Keratinocyte (primary cell): ENCODE results near the gene AHNAK2. TPM values are rescaled to one million over a fixed set of nuclear protein-coding genes. Genes with fewer than 3 reads are reported as not detected.
"Not testable (repeated sequence)": the region's sequence is repeated elsewhere in the genome, so short reads cannot be mapped to it uniquely, and the experiment has no call there.

ENCODE experiments used
- DNase-seq: peaks from one replicate; pipeline ENCODE4 v3.0.0-alpha.2; 2011; ENCODE audit warnings: low read depth, missing footprints, low spot score
- FAIRE-seq: peaks from 2 replicates; lab custom pipeline; 2011; peaks lifted over from hg19 to GRCh38; lab: Jason Lieb, UNC
- H2AFZ ChIP-seq: 2 replicates; pipeline ENCODE4 v1.6.0; 2012; ENCODE audit warnings: low read length, control low read depth, inconsistent platforms; ENCODE audit not compliant: control insufficient read depth
- H3K27ac ChIP-seq: 2 replicates; pipeline ENCODE4 v1.5.1; 2011; ENCODE audit warnings: low read length; ENCODE audit not compliant: control insufficient read depth, insufficient read depth
- H3K27me3 ChIP-seq: 3 replicates; pipeline ENCODE4 v1.6.0; 2011; ENCODE audit warnings: low read length; ENCODE audit not compliant: control insufficient read depth, insufficient read depth; ENCODE audit errors: extremely low read depth
- H3K36me3 ChIP-seq, 2 experiments: 2 replicates in 1 of 2; 3 replicates in 1 of 2; pipeline ENCODE4 v1.5.1; 2011; ENCODE audit warnings: low read length in 2 of 2, mild to moderate bottlenecking in 1 of 2; ENCODE audit not compliant: control insufficient read depth in 2 of 2, insufficient read depth in 2 of 2; ENCODE audit errors: extremely low read depth in 1 of 2
- H3K4me1 ChIP-seq: 3 replicates; pipeline ENCODE4 v1.5.1; 2011; ENCODE audit warnings: low read length; ENCODE audit not compliant: control insufficient read depth, insufficient read depth; ENCODE audit errors: extremely low read depth
- H3K4me2 ChIP-seq: 3 replicates; pipeline ENCODE4 v1.6.0; 2011; ENCODE audit warnings: low read depth, low read length; ENCODE audit not compliant: control insufficient read depth, insufficient read depth; ENCODE audit errors: extremely low read depth
- H3K4me3 ChIP-seq, 3 experiments: fragments of 200-600 bp in 1 of 3; sonication (generic) in 1 of 3; 2 replicates in 2 of 3; 3 replicates in 1 of 3; pipeline ENCODE4 v1.5.1; 2011 to 2016; ENCODE audit warnings: low read length in 3 of 3, mild to moderate bottlenecking in 3 of 3, control low read depth in 2 of 3, inconsistent platforms in 1 of 3, low read depth in 1 of 3, mixed read lengths in 1 of 3, mixed run types in 1 of 3, moderate library complexity in 1 of 3; ENCODE audit not compliant: control insufficient read depth in 2 of 3, insufficient read depth in 2 of 3; ENCODE audit errors: extremely low read depth in 1 of 3
- H3K79me2 ChIP-seq: 2 replicates; pipeline ENCODE4 v1.6.0; 2012; ENCODE audit warnings: low read length; ENCODE audit not compliant: control insufficient read depth, insufficient read depth
- H3K9ac ChIP-seq: 3 replicates; pipeline ENCODE4 v1.6.0; 2011; ENCODE audit warnings: low read length; ENCODE audit not compliant: control insufficient read depth, insufficient read depth; ENCODE audit errors: extremely low read depth
- H3K9me1 ChIP-seq: 3 replicates; pipeline ENCODE4 v1.6.0; 2011; ENCODE audit warnings: low read length; ENCODE audit not compliant: control insufficient read depth, insufficient read depth; ENCODE audit errors: extremely low read depth
- H3K9me3 ChIP-seq: 2 replicates; pipeline ENCODE4 v1.5.1; 2012; ENCODE audit warnings: low read depth, low read length; ENCODE audit not compliant: control insufficient read depth
- H4K20me1 ChIP-seq: 3 replicates; pipeline ENCODE4 v1.6.0; 2011; ENCODE audit warnings: low read length; ENCODE audit not compliant: control insufficient read depth, insufficient read depth; ENCODE audit errors: extremely low read depth
- CTCF ChIP-seq, 3 experiments: IDR thresholded peaks in 1 of 3; conservative IDR thresholded peaks in 1 of 3; optimal IDR thresholded peaks in 1 of 3; 2 replicates in 2 of 3; 3 replicates in 1 of 3; pipeline versions ENCODE3 to v1.5.1; 2011; ENCODE audit warnings: low read length in 3 of 3, mild to moderate bottlenecking in 3 of 3, moderate library complexity in 2 of 3, control low read depth in 1 of 3, inconsistent platforms in 1 of 3; ENCODE audit not compliant: insufficient read depth in 2 of 3; ENCODE audit errors: extremely low read depth in 1 of 3
- EZH2 ChIP-seq: IDR thresholded peaks from one replicate; pipeline ENCODE4 v1.6.1; 2012; ENCODE audit warnings: inconsistent platforms, mild to moderate bottlenecking, low read length, moderate library complexity
- dilution Hi-C: fragments of 300-500 bp; cut with MboI; formaldehyde crosslinking; loops from one replicate; pipeline ENCODE4 v1.7.0; 2020; ENCODE audit warnings: low sequenced_read_pairs; ENCODE audit not compliant: extremely low pct_ligation_motif_present
- polyA plus RNA-seq, 5 experiments: library from polyadenylated mRNA; depleted of rRNA in 3 of 5; stranded (reverse) in 3 of 5; stranded (forward) in 1 of 5; unstranded in 1 of 5; fragments of >200 nt; gene quantifications; 1 replicate in 1 of 5; 2 replicates in 3 of 5; 3 replicates in 1 of 5; pipeline versions ENCODE4 v1.2.1 to v1.2.3, GENCODE V29; 2011 to 2012; ENCODE audit warnings: missing spikeins in 2 of 5, low read depth in 1 of 5, low replicate concordance in 1 of 5

Gene AHNAK2
- polyA plus RNA-seq, 1 donor (not counting 4 experiments of a cell fraction or from before 2014, with no cell fraction given): 164 TPM

- Histone ChIP-seq H3K36me3 (no peaks in the 10 kb centered on the region), H3K9me3 (no peaks in the 10 kb centered on the region), H3K4me1 (no peaks in the 10 kb centered on the region), H3K27me3 (no peaks in the 10 kb centered on the region), H2AFZ (no peak overlapping the region), H3K4me3 (no peak overlapping the region), H3K4me2 (no peak overlapping the region), H4K20me1 (no peaks in the 10 kb centered on the region), H3K9ac (no peak overlapping the region), H3K27ac (no peak overlapping the region), H3K9me1 (no peaks in the 10 kb centered on the region), H3K79me2 (no peaks in the 10 kb centered on the region)
- TF ChIP-seq CTCF (optimal IDR thresholded peaks at IDR 0.05 in 1 of 3, IDR thresholded peaks at IDR 0.05 in 1 of 3, conservative IDR thresholded peaks at IDR 0.05 in 1 of 3; ENCODE audit: extremely low read depth in 1 of 3, insufficient read depth in 2 of 3, low read length in 3 of 3): no peak
- no peak for TF ChIP-seq EZH2
- FAIRE-seq: no peak
- no peak for DNase-seq
- dilution Hi-C loops: no loop called here
These were observed 54.3 kb downstream of the AHNAK2 start for GRCh38 chr14:104923640-104924420.

- no peak for FAIRE-seq
- DNase-seq: no peak
- H3K4me3 ChIP-seq: no peak overlapping the region
These were observed 58.2 kb downstream of the AHNAK2 start for GRCh38 chr14:104919993-104920315.

GRCh38 chr14:104919152-104919992, 58.8 kb downstream of the AHNAK2 start:
- H3K79me2 ChIP-seq, FAIRE-seq, H4K20me1 ChIP-seq, DNase-seq, H3K4me1 ChIP-seq, H2AFZ ChIP-seq, H3K27me3 ChIP-seq, H3K9ac ChIP-seq, dilution Hi-C loops, H3K9me3 ChIP-seq, H3K4me2 ChIP-seq, H3K36me3 ChIP-seq, H3K4me3 ChIP-seq, H3K9me1 ChIP-seq, H3K27ac ChIP-seq: not testable (repeated sequence)

More at GRCh38 chr14:104919993-104920315, 58.2 kb downstream of the AHNAK2 start:
- Histone ChIP-seq H3K4me2 (no peak overlapping the region), H3K36me3 (no peaks in the 10 kb centered on the region), H4K20me1 (no peaks in the 10 kb centered on the region), H3K4me1 (no peaks in the 10 kb centered on the region), H3K79me2 (no peaks in the 10 kb centered on the region), H3K9me1 (no peaks in the 10 kb centered on the region), H3K27me3 (no peaks in the 10 kb centered on the region), H2AFZ (no peak overlapping the region), H3K9me3 (no peaks in the 10 kb centered on the region), H3K9ac (no peak overlapping the region), H3K27ac (no peak overlapping the region)
- TF ChIP-seq EZH2: no peak
- no peak for TF ChIP-seq CTCF (optimal IDR thresholded peaks at IDR 0.05 in 1 of 3, IDR thresholded peaks at IDR 0.05 in 1 of 3, conservative IDR thresholded peaks at IDR 0.05 in 1 of 3; ENCODE audit: extremely low read depth in 1 of 3, insufficient read depth in 2 of 3, low read length in 3 of 3)
- dilution Hi-C loops: no loop called here
